ENCODE measurements around the gene DNAH9.

GRCh38 chr17:11814655-11815262 lies 216.5 kb downstream of the DNAH9 start:
- TF ChIP-seq POLR2AphosphoS5 (IDR thresholded peaks at IDR 0.05): no peak
- no peak for TF ChIP-seq CTCF (IDR thresholded peaks at IDR 0.05)
